Stimulated activated CD8-positive, alpha-beta memory T cell treated with anti-CD3 and anti-CD28 coated beads, Interleukin-2, amount 100 ng/mL, for 48 hours (primary cell): ENCODE measurements around the gene NAP1L1.
A peak's percentile ranks its signal among the peaks of the same experiment; 100 is the strongest.

Experiments
- DNase-seq, 2 donors: peaks; one replicate each; pipeline ENCODE4 v3.0.0-alpha.2; 2020; ENCODE audit warnings: low read depth in 2 of 2

NAP1L1 gene, protein sequence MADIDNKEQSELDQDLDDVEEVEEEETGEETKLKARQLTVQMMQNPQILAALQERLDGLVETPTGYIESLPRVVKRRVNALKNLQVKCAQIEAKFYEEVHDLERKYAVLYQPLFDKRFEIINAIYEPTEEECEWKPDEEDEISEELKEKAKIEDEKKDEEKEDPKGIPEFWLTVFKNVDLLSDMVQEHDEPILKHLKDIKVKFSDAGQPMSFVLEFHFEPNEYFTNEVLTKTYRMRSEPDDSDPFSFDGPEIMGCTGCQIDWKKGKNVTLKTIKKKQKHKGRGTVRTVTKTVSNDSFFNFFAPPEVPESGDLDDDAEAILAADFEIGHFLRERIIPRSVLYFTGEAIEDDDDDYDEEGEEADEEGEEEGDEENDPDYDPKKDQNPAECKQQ

DNA sequence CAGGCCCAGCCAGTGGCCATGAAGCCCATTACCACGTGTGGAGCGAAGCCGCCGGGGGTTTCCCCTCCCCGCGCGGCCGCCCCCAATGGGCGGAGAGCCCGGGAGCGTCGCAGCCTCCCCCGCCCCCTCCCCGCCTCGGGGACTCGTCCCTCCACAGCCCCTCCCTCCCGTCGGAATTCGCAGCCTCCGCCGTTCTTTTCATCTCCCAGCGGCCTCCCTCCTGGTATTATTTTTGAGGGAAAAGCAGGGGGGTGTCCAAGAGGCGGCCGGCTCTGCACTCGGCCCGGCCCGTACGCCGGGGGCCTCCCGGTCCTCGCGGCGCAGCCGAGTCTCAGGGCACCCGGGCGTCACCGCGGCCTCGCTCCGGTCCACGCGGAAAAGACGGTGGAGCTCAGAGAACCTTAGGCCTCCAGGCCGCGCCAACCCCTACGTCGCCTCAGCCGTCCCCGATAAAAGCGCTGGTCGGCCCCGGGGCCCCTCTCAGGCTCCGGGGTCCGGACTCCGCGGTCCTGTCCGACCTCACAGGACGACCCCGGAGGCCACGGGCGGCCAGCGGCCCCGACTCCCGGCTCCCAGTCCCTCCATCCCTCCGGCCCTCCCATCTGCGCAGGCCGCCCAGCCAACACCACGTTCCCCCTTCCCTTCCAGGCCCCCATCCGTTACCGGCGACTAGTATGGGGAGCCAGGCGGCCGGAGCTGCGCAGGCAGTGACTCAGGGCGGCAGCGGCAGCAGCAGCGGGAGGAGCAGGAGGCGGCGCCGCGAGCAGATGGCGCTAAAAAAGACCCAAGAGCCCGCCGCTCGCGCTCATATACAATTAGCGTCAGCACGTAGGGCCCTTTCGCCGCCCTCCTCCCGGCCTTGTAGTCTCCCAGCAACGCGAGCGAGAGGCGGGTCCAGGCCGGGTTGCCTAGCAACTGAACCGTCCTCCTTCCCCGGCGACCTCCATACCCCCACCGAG is at the start of gene NAP1L1:
NAP1L1 (minus strand) TSS at position 782 of the 959 bp plus-strand sequence. CDS start 10,466 bp downstream, outside the sequence.
- peak; percentile 94 to 97 for DNase-seq

GRCh38 chr12:76127588-76127987 is 43.1 kb upstream of the NAP1L1 start:
- DNase-seq, result no peak

DNA sequence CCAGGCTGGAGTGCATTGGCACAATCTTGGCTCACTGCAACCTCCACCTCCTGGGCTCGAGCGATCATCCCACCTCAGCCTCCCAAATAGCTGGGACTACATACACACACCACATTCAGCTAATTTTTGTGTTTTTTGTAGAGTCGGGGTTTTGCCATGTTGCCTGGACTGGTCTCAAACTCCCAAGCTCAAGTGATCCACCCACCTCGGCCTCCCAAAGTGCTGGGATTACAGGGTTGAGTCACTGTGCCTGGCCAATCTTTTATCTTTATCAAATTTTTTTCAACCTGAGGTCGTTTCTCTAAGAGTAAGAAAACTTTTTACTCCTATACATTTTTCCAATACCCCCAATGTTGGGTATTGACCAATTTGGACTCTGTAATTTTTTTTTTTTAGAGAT is 40.0 kb upstream of the NAP1L1 start:
- no peak for DNase-seq

DNA sequence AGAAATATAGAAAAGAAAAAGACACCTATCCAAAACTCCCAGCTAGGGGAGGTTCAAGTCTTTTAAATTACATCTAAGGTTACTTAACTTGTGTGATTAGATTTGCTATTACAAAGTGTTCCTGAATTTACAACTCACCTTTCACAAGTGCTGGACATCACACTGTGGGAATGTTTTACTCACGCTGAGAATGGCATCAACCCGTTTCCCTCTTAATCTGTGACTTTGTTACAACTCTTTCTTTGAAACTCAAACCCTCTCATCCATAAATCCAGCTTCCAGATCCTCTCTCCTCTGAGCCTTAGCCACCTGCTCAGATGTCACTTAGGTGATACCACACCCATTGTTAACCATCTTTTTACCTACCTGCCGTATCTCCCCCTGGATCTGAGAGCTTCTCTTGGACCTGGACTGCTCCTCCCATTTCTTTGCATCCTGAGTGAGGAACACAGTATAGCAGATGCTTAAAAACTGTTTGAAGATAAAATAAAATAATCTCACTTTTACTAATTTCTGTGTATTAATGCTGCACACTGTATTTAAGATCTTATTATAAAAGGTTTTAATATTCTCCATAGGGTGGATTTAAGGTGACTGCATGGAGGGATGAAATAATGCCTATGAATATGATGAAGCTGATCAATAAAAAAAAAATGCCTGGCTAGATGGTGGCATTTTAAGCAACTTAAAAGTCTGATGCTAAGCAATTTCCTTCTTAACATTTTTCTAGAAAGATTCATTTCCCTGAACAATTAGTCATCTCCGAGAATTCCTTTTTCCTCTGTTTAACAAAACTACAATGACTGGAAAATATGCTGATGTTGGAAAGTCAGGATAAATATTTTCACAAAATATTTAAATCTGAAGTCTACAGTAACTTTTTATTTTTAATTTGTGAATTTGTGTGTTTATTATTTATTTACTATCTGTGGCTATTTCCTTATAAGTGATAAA is 39.1 kb upstream of the NAP1L1 start:
- no peak for DNase-seq

DNA sequence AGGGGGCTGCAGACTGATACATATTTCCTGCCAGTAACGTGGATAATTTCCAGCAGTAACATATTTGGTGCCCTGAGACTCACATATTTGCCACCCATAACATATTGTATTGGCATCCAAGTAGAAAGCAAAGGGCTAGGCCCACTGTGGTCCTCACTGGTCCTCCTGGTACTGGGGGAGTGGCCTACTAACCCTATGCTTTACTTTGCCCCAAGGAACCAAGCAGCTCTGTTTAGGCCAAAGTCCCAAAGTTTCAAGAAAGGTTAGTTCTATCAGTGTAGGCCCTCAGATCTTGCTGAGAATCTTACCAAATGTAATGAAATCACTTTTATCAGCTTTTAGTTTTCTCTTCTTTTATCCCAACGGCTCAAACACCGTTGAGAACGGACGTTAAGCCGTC is 35.4 kb upstream of the NAP1L1 start:
- no peak for DNase-seq

DNA sequence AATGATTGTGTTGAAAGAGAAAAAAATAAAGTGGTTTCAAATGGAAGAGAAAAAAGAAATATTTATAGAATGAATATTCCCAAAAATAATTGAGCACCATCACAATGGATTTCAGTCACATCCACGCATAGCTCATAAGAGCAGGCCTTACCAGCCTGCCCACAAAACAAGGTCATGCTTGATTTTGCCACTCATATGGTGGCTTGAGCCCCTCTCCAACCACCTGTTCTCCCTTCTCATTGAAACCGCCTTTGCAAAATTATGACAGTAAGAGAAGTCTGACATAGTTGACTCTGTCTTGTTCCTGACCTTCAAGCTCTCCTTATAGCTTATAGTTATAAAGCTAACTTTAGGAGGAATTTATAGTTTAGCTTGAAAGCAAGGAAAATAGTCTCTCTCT is 33.3 kb upstream of the NAP1L1 start:
- no peak for DNase-seq

DNA sequence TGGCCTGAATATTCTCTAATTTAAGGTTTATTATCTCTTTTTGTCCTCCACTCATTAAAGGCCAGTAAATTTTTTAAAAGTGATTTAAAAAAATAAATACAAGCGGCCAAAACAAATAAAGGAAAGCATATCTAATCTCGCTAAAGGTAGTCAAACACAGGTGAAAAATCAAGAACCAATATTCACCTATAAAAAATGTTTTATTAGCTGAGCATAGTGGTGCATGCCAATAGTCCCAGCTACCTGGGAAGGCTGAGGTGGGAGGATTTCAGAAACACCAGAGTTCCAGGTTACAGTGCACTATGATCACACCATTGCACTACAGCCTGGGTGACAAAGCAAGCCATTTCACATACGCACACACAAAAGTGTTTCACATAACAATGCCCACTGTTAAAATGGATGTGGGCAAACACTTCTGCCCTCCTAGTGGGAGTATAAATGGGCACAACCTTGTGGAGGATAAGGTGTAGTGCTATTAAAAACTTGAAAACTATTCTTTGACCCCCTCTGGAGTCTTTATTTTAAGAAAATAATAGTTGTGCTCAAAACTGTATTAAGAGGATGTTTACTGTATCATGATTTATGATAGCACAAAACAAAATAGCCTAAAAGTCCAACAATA is 32.7 kb upstream of the NAP1L1 start:
- DNase-seq, result no peak

DNA sequence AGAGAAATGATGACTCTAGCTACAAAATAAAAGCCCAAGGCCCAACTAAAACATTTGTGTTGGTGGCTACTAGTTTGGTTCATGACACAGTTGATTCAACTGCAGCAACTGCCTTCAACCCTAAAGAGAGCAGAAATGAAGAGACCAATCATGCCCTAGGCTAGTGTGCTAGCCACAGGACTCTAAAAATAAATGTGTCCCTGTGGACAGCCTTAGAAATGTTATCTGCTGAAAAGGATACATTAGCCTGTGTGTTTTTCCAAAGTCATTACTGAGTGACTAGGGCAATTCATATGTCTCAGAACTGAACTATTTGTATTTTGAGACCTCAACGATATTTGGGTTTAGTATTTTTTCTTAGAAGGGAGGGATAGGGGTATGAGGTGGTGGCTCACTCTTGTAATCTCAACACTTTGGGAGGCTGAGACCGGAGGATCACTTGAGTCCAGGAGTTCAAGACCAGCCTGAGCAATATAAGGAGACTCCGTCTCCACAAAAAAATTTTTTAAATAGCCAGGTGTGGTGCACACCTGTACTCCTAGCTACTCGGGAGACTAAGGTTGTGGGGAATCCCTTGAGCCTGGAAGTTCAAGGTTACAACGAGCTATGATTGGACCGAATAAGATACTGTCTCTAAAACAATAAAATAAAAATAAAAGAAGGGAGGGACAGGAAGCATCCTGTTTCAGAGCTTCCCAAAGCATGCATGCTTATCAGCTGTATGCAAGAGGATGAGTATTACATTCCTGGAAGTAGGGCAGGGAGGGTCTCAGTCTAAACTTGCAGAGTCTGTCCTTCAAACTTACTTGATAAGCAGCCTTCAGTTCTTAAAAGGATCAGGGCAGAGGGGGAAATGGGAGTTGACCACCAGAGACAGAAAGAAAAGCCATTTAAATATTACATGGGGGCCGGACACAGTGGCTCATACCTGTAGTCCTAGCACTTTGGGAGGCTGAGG is 29.6 kb upstream of the NAP1L1 start:
- no peak for DNase-seq

- no peak for DNase-seq
Measured at GRCh38 chr12:76111209-76111749, 26.8 kb upstream of the NAP1L1 start.

- DNase-seq, result no peak
Measured at GRCh38 chr12:76109879-76110278, 25.4 kb upstream of the NAP1L1 start.

GRCh38 chr12:76108356-76108755 is 23.9 kb upstream of the NAP1L1 start:
- DNase-seq, result no peak

DNA sequence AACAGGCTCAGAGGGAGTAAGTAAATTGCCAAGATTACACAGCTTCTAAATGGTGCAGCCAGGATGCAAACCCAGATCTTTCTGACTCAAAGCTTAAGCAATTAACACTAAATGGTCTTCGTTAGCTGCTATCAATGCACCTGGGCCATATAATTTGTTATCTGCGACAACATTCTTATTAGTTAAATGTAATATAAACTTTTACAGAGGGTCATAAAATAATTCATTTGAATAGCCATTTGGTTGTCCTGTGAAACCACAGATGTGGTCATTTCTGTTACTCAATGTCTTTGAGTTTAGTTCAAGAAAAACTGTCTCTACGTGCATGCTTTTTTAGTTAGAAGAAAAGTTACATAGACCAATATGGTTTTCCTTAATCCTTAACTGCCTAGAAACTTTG is 22.1 kb upstream of the NAP1L1 start:
- DNase-seq, result no peak

GRCh38 chr12:76103958-76104357 is 19.5 kb upstream of the NAP1L1 start:
- DNase-seq, result no peak

- DNase-seq, result no peak
Measured at GRCh38 chr12:76101739-76102385, 17.4 kb upstream of the NAP1L1 start.

GRCh38 chr12:76096079-76096646 is 11.7 kb upstream of the NAP1L1 start:
- no peak for DNase-seq

DNA sequence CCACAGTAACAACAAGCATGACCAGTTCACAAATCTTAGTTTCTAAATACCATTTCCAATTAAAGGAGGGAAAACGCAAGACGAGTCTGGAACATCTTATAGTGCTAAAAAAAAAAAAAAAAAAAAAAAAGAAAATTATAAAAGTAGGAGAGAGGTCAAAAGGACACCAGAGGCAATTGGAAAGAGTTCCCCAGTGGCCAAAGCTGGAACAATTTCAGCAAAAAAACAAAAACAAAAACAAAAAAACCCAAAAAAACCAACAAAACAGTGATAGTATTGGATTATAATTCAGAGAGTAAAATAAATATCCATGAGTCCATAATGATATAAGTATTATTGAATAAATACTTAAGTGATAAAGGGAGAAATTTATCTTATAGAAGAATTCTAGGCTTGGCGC is 10.3 kb upstream of the NAP1L1 start:
- no peak for DNase-seq

DNA sequence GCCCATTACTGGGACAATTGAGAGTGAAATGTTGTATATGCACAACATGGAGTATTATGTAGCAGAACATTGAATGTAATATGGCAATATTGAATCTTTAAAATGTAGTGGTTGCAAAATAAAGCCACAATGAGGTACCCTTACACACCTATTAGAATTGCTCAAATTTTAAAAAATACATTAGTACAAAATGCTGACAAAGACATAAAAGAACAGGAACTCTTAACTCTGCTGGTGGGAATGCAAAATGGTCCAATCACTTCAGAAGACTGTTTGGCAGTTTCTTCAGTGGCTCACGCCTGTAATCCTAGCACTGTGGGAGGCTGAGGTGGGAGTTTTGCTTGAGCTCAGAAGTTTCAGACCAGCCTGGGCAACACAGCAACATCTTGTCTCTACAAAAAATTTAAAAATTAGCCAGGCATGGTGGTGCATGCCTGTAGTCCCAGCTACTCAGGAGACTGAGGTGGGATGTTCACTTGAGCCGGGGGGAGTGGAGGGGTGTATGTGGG is 6.8 kb upstream of the NAP1L1 start:
- no peak for DNase-seq

DNA sequence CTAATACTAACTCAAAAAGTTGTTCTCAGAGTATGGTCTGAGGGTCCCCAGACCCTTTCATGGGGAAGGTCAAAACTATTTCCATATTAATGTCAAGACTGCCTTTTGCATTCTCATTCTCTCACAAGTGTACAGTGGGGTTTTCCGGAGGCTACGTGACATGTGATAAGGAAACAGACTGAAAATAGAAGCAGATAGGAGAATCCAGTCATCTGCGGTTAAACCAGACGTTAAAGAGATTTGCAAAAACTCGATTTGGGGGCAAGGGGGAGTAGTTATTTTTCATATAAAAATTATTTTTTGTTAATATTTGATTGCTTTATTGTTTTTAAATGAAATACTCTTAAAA is 1.0 kb upstream of the NAP1L1 start:
- peak in 1 of 2 donors; percentile 13 for DNase-seq
